ENCODE data around the gene IGFBP7. TPM values are rescaled to one million over a fixed set of nuclear protein-coding genes. Genes with fewer than 3 reads are reported as not detected.
A peak's percentile ranks its signal among the peaks of the same experiment; 100 is the strongest.

IGFBP7 gene
- polyA plus RNA-seq, 1 experiment, result 655 TPM

DNA sequence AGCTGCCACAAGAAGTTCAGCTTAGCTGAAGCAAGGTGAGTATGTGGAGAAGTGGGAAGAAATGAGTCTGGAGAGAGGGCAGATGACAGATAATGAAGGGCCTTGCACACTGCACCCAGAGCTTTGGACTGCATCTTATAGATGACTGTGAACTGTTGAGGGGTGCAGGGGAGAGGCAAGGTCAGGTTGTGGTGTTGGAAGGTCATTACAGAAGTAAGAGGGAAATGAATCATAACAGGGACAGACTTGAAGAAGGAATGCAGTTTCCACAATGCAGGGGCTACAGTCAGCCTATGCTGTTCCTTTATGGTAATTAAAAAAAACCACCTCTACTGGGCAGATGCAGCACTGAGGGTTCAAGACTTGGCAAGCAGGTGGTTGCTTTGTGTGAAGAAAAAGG is 4.8 kb upstream of the IGFBP7 start:
- Histone ChIP-seq H3K27me3 (ENCODE audit: control insufficient read depth, insufficient read depth, low read length) (no peaks in the 10 kb centered on the region), H3K27ac (ENCODE audit: low read depth, low read length) (no peak overlapping the region), H3K4me3 (ENCODE audit: low read depth, low read length) (no peak overlapping the region), H3K9me3 (ENCODE audit: control insufficient read depth, insufficient read depth, low read length) (no peaks in the 10 kb centered on the region)
- no peak for DNase-seq (ENCODE audit: low read depth, low spot score)
- CTCF ChIA-PET, result interaction anchor here (1.8 kb wide), 1 partner anchor 48 kb away, joined by 7 read pairs; no protein-coding TSS in a partner anchor
- TF ChIP-seq, protein P1, sequence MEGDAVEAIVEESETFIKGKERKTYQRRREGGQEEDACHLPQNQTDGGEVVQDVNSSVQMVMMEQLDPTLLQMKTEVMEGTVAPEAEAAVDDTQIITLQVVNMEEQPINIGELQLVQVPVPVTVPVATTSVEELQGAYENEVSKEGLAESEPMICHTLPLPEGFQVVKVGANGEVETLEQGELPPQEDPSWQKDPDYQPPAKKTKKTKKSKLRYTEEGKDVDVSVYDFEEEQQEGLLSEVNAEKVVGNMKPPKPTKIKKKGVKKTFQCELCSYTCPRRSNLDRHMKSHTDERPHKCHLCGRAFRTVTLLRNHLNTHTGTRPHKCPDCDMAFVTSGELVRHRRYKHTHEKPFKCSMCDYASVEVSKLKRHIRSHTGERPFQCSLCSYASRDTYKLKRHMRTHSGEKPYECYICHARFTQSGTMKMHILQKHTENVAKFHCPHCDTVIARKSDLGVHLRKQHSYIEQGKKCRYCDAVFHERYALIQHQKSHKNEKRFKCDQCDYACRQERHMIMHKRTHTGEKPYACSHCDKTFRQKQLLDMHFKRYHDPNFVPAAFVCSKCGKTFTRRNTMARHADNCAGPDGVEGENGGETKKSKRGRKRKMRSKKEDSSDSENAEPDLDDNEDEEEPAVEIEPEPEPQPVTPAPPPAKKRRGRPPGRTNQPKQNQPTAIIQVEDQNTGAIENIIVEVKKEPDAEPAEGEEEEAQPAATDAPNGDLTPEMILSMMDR (IDR thresholded peaks at IDR 0.05; ENCODE audit: low read depth, low read length), result no peak
- POLR2A ChIA-PET, result no interaction called here

DNA sequence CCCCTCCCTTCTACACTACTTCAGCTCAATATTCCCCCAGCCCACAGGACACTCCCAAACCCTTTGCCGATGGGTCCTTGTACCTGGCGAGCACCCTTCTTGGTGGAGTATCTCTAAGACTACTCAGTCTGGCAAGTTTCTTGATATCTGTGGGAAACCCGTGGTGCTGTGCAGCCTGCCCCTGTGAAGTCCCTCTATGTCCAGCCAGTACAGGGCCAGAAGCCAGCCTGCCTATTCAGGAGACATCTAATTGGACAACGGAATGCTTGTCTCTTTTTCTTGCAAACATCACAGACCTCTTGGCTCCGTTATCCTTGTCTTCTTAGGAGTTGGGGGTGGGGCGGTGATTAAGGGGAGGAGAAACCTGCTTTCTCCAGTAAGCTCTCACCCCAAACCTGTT is 3.7 kb upstream of the IGFBP7 start:
- H3K4me3 ChIP-seq (ENCODE audit: low read depth, low read length), result no peak overlapping the region
- H3K27me3 ChIP-seq (ENCODE audit: control insufficient read depth, insufficient read depth, low read length), result no peaks in the 10 kb centered on the region
- no peaks in the 10 kb centered on the region; the same call in 1 of the 2 replicates for H3K9me3 ChIP-seq (ENCODE audit: control insufficient read depth, insufficient read depth, low read length)
- ChIA-PET CTCF (interaction anchor here (0.6 kb wide), 1 partner anchor 76 kb away, joined by 3 read pairs; no protein-coding TSS in a partner anchor), POLR2A (interaction anchor here (0.6 to 1.0 kb wide), 2 partner anchors 33 to 49 kb away, joined by 3 read pairs; no protein-coding TSS in a partner anchor)
- TF ChIP-seq, protein P1 (IDR thresholded peaks at IDR 0.05; ENCODE audit: low read depth, low read length), result no peak
- no peak for DNase-seq (ENCODE audit: low read depth, low spot score)
- H3K27ac ChIP-seq (ENCODE audit: low read depth, low read length), result no peak overlapping the region

DNA sequence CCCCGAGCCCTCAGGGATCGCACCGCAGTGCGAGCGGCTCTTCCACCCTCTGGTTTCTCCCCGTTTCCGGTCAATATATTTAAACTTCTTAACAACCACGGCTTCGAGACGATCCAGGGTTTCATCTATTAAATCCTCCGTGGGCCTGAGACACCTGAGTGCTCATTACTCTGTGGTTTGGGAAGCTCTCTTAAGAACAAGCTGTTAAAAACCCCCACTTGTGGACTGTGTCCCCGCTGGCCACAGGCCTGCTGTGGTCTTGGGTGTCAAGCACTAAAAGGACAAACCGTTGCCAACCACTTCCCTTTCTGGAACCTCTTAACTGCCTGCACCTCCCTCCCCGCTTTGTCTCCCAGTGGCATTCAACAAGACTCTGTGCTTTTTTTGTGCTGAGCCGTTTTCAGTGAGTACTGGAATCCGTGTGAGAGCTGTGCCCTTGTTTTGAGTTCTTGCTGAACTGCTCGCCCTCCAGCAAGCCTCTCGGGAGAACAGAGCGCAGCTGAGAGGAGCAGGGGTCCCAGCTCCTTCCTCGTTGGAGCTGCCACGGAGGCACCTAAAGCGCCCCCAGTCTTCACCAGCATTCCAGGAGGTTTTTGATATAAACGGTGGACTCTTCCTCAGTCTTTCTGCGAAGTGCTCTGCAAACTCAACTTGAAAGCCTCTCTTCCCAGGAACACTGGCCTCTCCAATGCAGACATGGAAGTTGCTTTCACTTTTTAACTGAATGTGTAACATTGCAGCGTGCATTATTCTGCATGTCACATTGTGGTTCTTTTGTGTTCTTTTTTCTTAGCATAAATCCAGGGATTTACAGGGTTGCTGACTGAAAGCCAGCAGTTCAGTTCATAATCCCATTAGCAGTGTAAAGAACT is 691 bp upstream of the IGFBP7 start:
- CTCF ChIA-PET, result interaction anchor here (1.2 to 3.6 kb wide), 2 partner anchors 30 to 53 kb away, joined by 4 to 19 read pairs; no protein-coding TSS in a partner anchor
- POLR2A ChIA-PET, result interaction anchor here (1.0 to 4.2 kb wide), 6 partner anchors 9 to 91 kb away, joined by 3 to 24 read pairs (median 6); no protein-coding TSS in a partner anchor
- Histone ChIP-seq H3K4me3 (ENCODE audit: low read depth, low read length) (peak overlapping the region; percentile 75), H3K27me3 (ENCODE audit: control insufficient read depth, insufficient read depth, low read length) (no peaks in the 10 kb centered on the region), H3K9me3 (ENCODE audit: control insufficient read depth, insufficient read depth, low read length) (no peaks in the 10 kb centered on the region; the same call in none of the 2 replicates), H3K27ac (ENCODE audit: low read depth, low read length) (peak overlapping the region; percentile 94)
- DNase-seq (ENCODE audit: low read depth, low spot score), result no peak
- TF ChIP-seq, protein P1 (IDR thresholded peaks at IDR 0.05; ENCODE audit: low read depth, low read length), result no peak

DNA sequence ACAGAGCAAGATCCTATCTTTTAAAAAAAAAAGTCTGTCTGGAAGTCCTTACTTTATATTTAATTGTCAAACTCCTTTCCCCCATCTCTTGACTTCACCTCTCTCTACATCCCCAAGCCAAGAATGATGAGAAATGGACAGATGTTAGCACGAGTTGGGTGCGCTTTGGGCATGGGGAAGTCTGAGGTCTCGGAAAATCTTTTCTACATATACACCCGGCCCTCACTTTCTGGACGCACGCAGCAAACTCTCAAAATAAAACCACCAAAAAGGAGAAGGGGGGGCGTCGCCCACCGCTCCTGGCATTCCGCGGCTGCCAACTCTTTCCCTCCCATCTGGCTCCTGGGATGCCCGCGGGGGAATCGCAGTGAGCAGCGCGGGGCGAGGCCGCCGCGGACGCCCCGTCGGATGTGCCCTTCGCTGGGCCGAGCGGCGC is 756 bp downstream of the IGFBP7 start:
- ChIA-PET CTCF (interaction anchor here (1.5 to 1.8 kb wide), 3 partner anchors 20 to 71 kb away, joined by 4 to 13 read pairs (median 9); no protein-coding TSS in a partner anchor), POLR2A (interaction anchor here (4.2 kb wide), 1 partner anchor 28 kb away, joined by 24 read pairs; no protein-coding TSS in a partner anchor)
- Histone ChIP-seq H3K27ac (ENCODE audit: low read depth, low read length) (no peak overlapping the region), H3K27me3 (ENCODE audit: control insufficient read depth, insufficient read depth, low read length) (no peaks in the 10 kb centered on the region), H3K9me3 (ENCODE audit: control insufficient read depth, insufficient read depth, low read length) (no peaks in the 10 kb centered on the region; the same call in none of the 2 replicates), H3K4me3 (ENCODE audit: low read depth, low read length) (peak overlapping the region; percentile 75)
- no peak for DNase-seq (ENCODE audit: low read depth, low spot score)
- TF ChIP-seq, protein P1 (IDR thresholded peaks at IDR 0.05; ENCODE audit: low read depth, low read length), result no peak
